ENCODE data around the gene FLT4.

Gene FLT4

GRCh38 chr5:180642181-180642775, 7.1 kb downstream of the FLT4 start:
- no peak for DNase-seq (ENCODE audit: low read depth)

- no peak for DNase-seq (ENCODE audit: low read depth)
Observed at GRCh38 chr5:180641566-180641900, 7.9 kb downstream of the FLT4 start.

- no peak for DNase-seq (ENCODE audit: low read depth)
Observed at GRCh38 chr5:180640861-180641565, 8.4 kb downstream of the FLT4 start.

- DNase-seq (ENCODE audit: low read depth) = no peak
Observed at GRCh38 chr5:180640611-180640860, 8.9 kb downstream of the FLT4 start.

- DNase-seq (ENCODE audit: low read depth) = no peak
Observed at GRCh38 chr5:180639741-180640610, 9.4 kb downstream of the FLT4 start.

- no peak for DNase-seq (ENCODE audit: low read depth)
Observed at GRCh38 chr5:180639287-180639686, 10.1 kb downstream of the FLT4 start.

- no peak for DNase-seq (ENCODE audit: low read depth)
Observed at GRCh38 chr5:180637962-180638680, 11.3 kb downstream of the FLT4 start.

GRCh38 chr5:180636403-180637075, 12.9 kb downstream of the FLT4 start:
- DNase-seq (ENCODE audit: low read depth) = no peak

GRCh38 chr5:180636016-180636402, 13.4 kb downstream of the FLT4 start:
- DNase-seq (ENCODE audit: low read depth) = no peak

- DNase-seq (ENCODE audit: low read depth) = no peak
Observed at GRCh38 chr5:180633283-180634177, 15.9 kb downstream of the FLT4 start.

GRCh38 chr5:180632768-180633167, 16.6 kb downstream of the FLT4 start:
- DNase-seq (ENCODE audit: low read depth) = no peak

GRCh38 chr5:180631549-180632383, 17.6 kb downstream of the FLT4 start:
- DNase-seq (ENCODE audit: low read depth) = no peak

- no peak for DNase-seq (ENCODE audit: low read depth)
Observed at GRCh38 chr5:180630426-180630825, 19.0 kb downstream of the FLT4 start.

- no peak for DNase-seq (ENCODE audit: low read depth)
Observed at GRCh38 chr5:180629831-180630382, 19.5 kb downstream of the FLT4 start.

GRCh38 chr5:180628827-180629750, 20.3 kb downstream of the FLT4 start:
- DNase-seq (ENCODE audit: low read depth) = no peak

- no peak for DNase-seq (ENCODE audit: low read depth)
Observed at GRCh38 chr5:180628211-180628610, 21.2 kb downstream of the FLT4 start.

- no peak for DNase-seq (ENCODE audit: low read depth)
Observed at GRCh38 chr5:180627386-180628120, 21.8 kb downstream of the FLT4 start.
